OCI-LY3 (cell line): ENCODE measurements around the gene CACYBP.

Experiments
- H2AFZ ChIP-seq: fragments of 200-600, 300-600 bp; shearing (Covaris generic); 2 replicates; pipeline ENCODE4 v1.6.0; 2014; ENCODE audit warnings: antibody characterized with exemption, low read depth, low read length
- H3K27ac ChIP-seq: fragments of 200-600, 300-600 bp; sonication (generic); 2 replicates; pipeline ENCODE4 v1.5.1; 2014; ENCODE audit warnings: mild to moderate bottlenecking, low read length, moderate library complexity, mixed read lengths
- H3K27me3 ChIP-seq: fragments of 200-600, 300-600 bp; sonication (generic); 2 replicates; pipeline ENCODE4 v1.6.1; 2014; ENCODE audit warnings: low read depth, low read length, mixed read lengths
- H3K36me3 ChIP-seq: fragments of 200-600, 300-600 bp; sonication (generic); replicated peaks from 2 replicates; pipeline ENCODE3; 2014; ENCODE audit warnings: low read depth, low read length, mixed read lengths
- H3K4me1 ChIP-seq: fragments of 300-600, 200-600 bp; sonication (generic); 2 replicates; pipeline ENCODE4 v1.6.1; 2014; ENCODE audit warnings: low read length, mixed read lengths
- H3K4me2 ChIP-seq: fragments of 200-600, 300-600 bp; sonication (generic); 2 replicates; pipeline ENCODE4 v1.6.1; 2014; ENCODE audit warnings: low read length, mixed read lengths
- H3K4me3 ChIP-seq: fragments of 300-600, 200-600 bp; sonication (generic); 2 replicates; pipeline ENCODE4 v1.5.1; 2014; ENCODE audit warnings: antibody characterized with exemption, mild to moderate bottlenecking, low read length, moderate library complexity
- H3K79me2 ChIP-seq: fragments of 300-600, 200-600 bp; shearing (Covaris generic); 2 replicates; pipeline ENCODE4 v1.6.1; 2014; ENCODE audit warnings: mild to moderate bottlenecking, low read length, mixed read lengths
- H3K9ac ChIP-seq: fragments of 300-600, 200-600 bp; shearing (Covaris generic); 2 replicates; pipeline ENCODE4 v1.6.0; 2014; ENCODE audit warnings: mild to moderate bottlenecking, low read length, moderate library complexity
- H3K9me3 ChIP-seq: fragments of 200-600, 300-600 bp; shearing (Covaris generic); 2 replicates; pipeline ENCODE4 v1.6.1; 2014; ENCODE audit warnings: low read length, mixed read lengths; ENCODE audit not compliant: insufficient read depth
- H4K20me1 ChIP-seq: fragments of 200-600, 300-600 bp; sonication (generic); 2 replicates; pipeline ENCODE4 v1.6.1; 2016; ENCODE audit warnings: low read length, mixed read lengths; ENCODE audit not compliant: insufficient read depth
- CTCF ChIP-seq: fragments of 200-600, 300-600 bp; sonication (generic); IDR thresholded peaks from 2 replicates; pipeline ENCODE4 v1.5.1; 2014; ENCODE audit warnings: antibody characterized with exemption, low read length, low read depth
- EZH2phosphoT487 ChIP-seq: fragments of 200-600 bp; shearing (Covaris generic); IDR thresholded peaks from 2 replicates; pipeline ENCODE4 v1.6.1; 2018; ENCODE audit warnings: antibody characterized with exemption, mixed run types, low read depth

Gene CACYBP

GRCh38 chr1:175034775-175035174, 35.0 kb downstream of the CACYBP start:
- no peak overlapping the region for H2AFZ ChIP-seq
- no peak overlapping the region for H3K4me3 ChIP-seq
- H3K27ac ChIP-seq, result no peak overlapping the region
- no peaks in the 10 kb centered on the region; the same call in 1 of the 2 replicates for H3K27me3 ChIP-seq
- no peak overlapping the region for H3K4me2 ChIP-seq
- no peaks in the 10 kb centered on the region for H3K9me3 ChIP-seq
- TF ChIP-seq EZH2phosphoT487 (no peak), CTCF (no peak)
- no peaks in the 10 kb centered on the region for H3K4me1 ChIP-seq
- H3K9ac ChIP-seq, result no peak overlapping the region
- H3K36me3 ChIP-seq, result no peaks in the 10 kb centered on the region
- H3K79me2 ChIP-seq, result no peaks in the 10 kb centered on the region
- no peaks in the 10 kb centered on the region for H4K20me1 ChIP-seq

- Histone ChIP-seq H3K9me3 (no peaks in the 10 kb centered on the region), H3K36me3 (no peaks in the 10 kb centered on the region), H3K4me3 (no peak overlapping the region), H3K4me1 (no peaks in the 10 kb centered on the region), H3K9ac (no peak overlapping the region), H2AFZ (no peak overlapping the region), H3K27ac (no peak overlapping the region), H3K79me2 (no peaks in the 10 kb centered on the region), H4K20me1 (no peaks in the 10 kb centered on the region), H3K27me3 (no peaks in the 10 kb centered on the region; the same call in 1 of the 2 replicates), H3K4me2 (no peak overlapping the region)
- TF ChIP-seq CTCF (no peak), EZH2phosphoT487 (no peak)
Measured at GRCh38 chr1:175035865-175036264, 36.1 kb downstream of the CACYBP start.

GRCh38 chr1:175036476-175036875, 36.7 kb downstream of the CACYBP start:
- Histone ChIP-seq H3K4me3 (no peak overlapping the region), H3K9me3 (no peaks in the 10 kb centered on the region), H3K4me1 (no peaks in the 10 kb centered on the region), H3K9ac (no peak overlapping the region), H3K27ac (no peak overlapping the region), H3K79me2 (no peaks in the 10 kb centered on the region), H2AFZ (no peak overlapping the region), H4K20me1 (no peaks in the 10 kb centered on the region), H3K4me2 (no peak overlapping the region), H3K36me3 (no peaks in the 10 kb centered on the region), H3K27me3 (no peaks in the 10 kb centered on the region; the same call in 1 of the 2 replicates)
- TF ChIP-seq CTCF, result no peak
- TF ChIP-seq EZH2phosphoT487, result no peak

GRCh38 chr1:175037416-175037815, 37.7 kb downstream of the CACYBP start:
- no peak overlapping the region for H3K27ac ChIP-seq
- no peak overlapping the region for H3K9ac ChIP-seq
- no peaks in the 10 kb centered on the region for H3K36me3 ChIP-seq
- no peaks in the 10 kb centered on the region for H4K20me1 ChIP-seq
- no peak overlapping the region for H3K4me2 ChIP-seq
- H3K4me3 ChIP-seq, result no peak overlapping the region
- H3K9me3 ChIP-seq, result no peaks in the 10 kb centered on the region
- H3K4me1 ChIP-seq, result no peaks in the 10 kb centered on the region
- TF ChIP-seq EZH2phosphoT487 (no peak), CTCF (no peak)
- no peaks in the 10 kb centered on the region; the same call in 1 of the 2 replicates for H3K27me3 ChIP-seq
- H3K79me2 ChIP-seq, result no peaks in the 10 kb centered on the region
- H2AFZ ChIP-seq, result no peak overlapping the region
